Mucosa of descending colon (tissue), 3 donors: Measurements from ENCODE around the gene PIKFYVE. TPM values are rescaled to one million over a fixed set of nuclear protein-coding genes. Genes with fewer than 3 reads are reported as not detected.
"Not testable (repeated sequence)": the region's sequence is repeated elsewhere in the genome, so short reads cannot be mapped to it uniquely, and the experiment has no call there.

ENCODE experiments used
- ATAC-seq: fragments of 200-7000 bp; cut with Tn5 transposase; one replicate; pipeline ENCODE4 v1.9.1; 2020; ENCODE audit warnings: mild to moderate bottlenecking, moderate library complexity
- DNase-seq, 3 donors: peaks; one replicate each; pipeline ENCODE4 v3.0.0-alpha.2; 2020
- H3K36me3 ChIP-seq: fragments of 200-600 bp; one replicate; pipeline ENCODE4 v1.8.0; 2021; ENCODE audit warnings: low read depth, mild to moderate bottlenecking
- H3K4me1 ChIP-seq: fragments of 200-600 bp; one replicate; pipeline ENCODE4 v1.8.0; 2021; ENCODE audit warnings: low read depth, mild to moderate bottlenecking
- H3K4me3 ChIP-seq: fragments of 200-600 bp; one replicate; pipeline ENCODE4 v1.8.0; 2021; ENCODE audit warnings: mild to moderate bottlenecking
- H3K9me3 ChIP-seq: fragments of 200-600 bp; one replicate; pipeline ENCODE4 v1.8.0; 2021; ENCODE audit warnings: mild to moderate bottlenecking
- intact Hi-C, 2 donors: fragments of 100-400 bp; cut with DNase I in 1 of 2; cut with micrococcal nuclease in 1 of 2; formaldehyde crosslinking; loops; one replicate each; pipeline versions ENCODE4 v1.11.0 to v1.11.1; 2022; cut with DNase I, micrococcal nuclease
- total RNA-seq, 3 donors: library from RNA; stranded (reverse); fragmentation: NEBNext Ultra II Directional in 2 of 3; extraction: Animal tissue kit (Norgen Biotek cat#: 25700) in 2 of 3; gene quantifications; one replicate each; pipeline versions ENCODE4 v1.2.1 to v1.2.4, GENCODE V29; 2021 to 2023
- TF ChIP-seq, protein P1 (sequence below): fragments of 200-600 bp; IDR thresholded peaks from one replicate; pipeline ENCODE4 v1.8.0; 2022; ENCODE audit warnings: antibody characterized with exemption, mild to moderate bottlenecking
- donor health status: DM: no; HTN: no; CAD: no; lungs with moderate emphysema.
- donor health status: DM: no; HTN: no; CAD: no.
- donor health status: DM: no; HTN: yes; CAD: no.

The PIKFYVE gene
- total RNA-seq, 3 donors from 2014 or later: 20.5 to 29.6 (median 25.2) TPM

DNA sequence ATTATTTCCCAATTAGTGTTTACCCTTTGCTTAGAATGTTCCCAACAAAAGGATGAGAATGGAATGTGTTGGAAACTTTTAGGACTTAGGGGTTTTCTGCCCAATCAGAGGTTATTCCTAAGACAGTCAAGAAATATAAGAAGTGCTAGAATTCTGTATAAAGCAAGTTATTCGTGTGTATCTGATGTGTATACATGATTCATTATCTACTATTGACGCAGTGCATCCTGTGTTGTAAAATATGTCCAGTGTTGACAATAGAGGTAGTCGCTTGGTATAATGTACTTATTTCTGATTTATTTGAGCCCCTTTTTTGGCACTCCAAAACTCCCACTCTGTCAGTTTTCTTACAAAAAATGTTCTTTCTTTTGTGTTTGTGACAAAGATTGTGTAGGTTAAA, 881 bp downstream of the PIKFYVE start:
- TF ChIP-seq, protein P1, sequence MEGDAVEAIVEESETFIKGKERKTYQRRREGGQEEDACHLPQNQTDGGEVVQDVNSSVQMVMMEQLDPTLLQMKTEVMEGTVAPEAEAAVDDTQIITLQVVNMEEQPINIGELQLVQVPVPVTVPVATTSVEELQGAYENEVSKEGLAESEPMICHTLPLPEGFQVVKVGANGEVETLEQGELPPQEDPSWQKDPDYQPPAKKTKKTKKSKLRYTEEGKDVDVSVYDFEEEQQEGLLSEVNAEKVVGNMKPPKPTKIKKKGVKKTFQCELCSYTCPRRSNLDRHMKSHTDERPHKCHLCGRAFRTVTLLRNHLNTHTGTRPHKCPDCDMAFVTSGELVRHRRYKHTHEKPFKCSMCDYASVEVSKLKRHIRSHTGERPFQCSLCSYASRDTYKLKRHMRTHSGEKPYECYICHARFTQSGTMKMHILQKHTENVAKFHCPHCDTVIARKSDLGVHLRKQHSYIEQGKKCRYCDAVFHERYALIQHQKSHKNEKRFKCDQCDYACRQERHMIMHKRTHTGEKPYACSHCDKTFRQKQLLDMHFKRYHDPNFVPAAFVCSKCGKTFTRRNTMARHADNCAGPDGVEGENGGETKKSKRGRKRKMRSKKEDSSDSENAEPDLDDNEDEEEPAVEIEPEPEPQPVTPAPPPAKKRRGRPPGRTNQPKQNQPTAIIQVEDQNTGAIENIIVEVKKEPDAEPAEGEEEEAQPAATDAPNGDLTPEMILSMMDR: no peak
- H3K4me1 ChIP-seq: peaks cover 16% of the 10 kb centered on the region
- intact Hi-C loops: no loop called here
- no peaks in the 10 kb centered on the region for H3K9me3 ChIP-seq
- no peak overlapping the region for H3K4me3 ChIP-seq
- DNase-seq: no peak
- no peak for ATAC-seq
- H3K36me3 ChIP-seq: no peaks in the 10 kb centered on the region

DNA sequence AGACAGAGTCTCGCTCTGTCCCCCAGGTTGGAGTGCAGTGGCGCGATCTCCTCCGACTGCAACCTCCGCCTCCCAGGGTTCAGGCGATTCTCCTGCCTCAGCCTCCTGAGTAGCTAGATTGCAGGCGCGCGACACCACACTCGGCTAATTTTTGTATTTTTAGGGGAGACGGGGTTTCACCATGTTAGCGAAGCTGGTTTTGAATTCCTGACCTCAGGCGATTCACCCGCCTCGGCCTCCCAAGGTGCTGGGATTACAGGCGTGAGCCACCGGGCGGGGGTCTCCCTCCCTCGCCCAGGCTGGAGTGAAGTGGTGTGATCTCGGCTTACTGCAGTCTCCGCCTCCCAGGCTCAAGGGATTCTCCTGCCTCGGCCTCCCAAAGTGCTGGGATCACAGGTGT, 1.5 kb downstream of the PIKFYVE start:
- DNase-seq, intact Hi-C loops, ATAC-seq, H3K36me3 ChIP-seq, H3K4me3 ChIP-seq, H3K9me3 ChIP-seq: not testable (repeated sequence)
- peaks cover 16% of the 10 kb centered on the region for H3K4me1 ChIP-seq

DNA sequence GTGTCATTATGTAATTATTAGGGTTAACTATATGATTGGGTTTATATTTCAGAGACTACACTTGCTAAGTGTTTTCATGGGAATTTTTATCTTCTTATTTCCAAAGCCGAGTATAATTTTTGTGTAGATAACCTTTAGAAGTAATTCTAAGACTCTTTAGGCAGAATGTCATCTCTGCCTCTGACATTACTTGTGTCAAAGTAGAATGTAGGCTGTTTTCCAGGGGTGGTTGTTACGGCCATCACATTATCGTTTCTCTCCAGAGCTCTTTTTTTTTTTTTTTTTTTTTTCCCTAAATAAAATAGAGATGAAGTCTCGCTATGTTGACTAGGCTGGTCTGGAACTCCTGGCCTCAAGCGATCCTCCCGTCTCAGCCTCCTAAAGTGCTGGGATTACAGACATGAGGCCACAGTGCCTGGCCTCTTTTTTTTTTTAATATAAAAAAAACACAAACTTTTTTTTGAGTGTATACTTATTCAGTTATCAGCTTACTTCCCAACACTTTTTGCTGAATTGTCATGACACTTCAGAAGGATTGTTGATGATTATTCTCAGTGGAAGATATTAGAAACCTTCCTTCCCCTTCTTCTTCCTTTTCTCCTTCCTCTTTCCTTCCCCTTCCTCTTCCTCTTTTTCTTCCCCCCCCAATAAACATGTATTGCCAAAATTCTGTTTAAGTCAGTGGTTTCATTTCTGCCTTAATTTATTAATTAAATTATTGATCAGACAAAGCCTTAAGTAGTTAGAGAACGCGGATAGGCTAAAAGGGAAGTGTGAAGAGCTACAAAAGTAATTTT, 2.3 kb downstream of the PIKFYVE start:
- no peak for ATAC-seq
- H3K9me3 ChIP-seq: no peaks in the 10 kb centered on the region
- intact Hi-C loops: no loop called here

DNA sequence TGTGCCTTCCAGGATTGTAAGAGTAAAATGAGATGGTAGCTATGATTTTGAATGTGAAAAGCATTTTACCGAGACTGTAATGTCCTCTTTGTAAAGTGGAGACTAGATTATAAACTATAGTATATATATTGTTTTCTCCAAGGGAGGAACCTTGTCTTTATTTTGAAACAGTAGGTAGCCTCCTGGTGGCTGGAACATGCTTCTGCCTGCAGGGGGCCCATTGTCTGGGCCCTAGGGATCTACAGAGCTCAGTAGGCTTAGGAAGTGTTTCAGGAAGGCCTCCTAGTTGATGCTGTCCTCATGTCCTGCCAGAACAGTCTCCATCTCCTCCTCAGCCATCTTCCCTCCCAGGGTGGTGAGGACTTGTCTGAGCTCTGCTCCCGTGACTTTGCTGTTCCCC, 3.0 kb downstream of the PIKFYVE start:
- DNase-seq (no peak), ATAC-seq (no peak)
- no peaks in the 10 kb centered on the region for H3K36me3 ChIP-seq
- H3K9me3 ChIP-seq: no peaks in the 10 kb centered on the region
- H3K4me3 ChIP-seq: no peak overlapping the region
- TF ChIP-seq, protein P1: no peak
- intact Hi-C loops: no loop called here
- peaks cover 16% of the 10 kb centered on the region for H3K4me1 ChIP-seq

More for the DNA sequence above, 2.3 kb downstream of the PIKFYVE start:
- peaks cover 16% of the 10 kb centered on the region for H3K4me1 ChIP-seq
- H3K36me3 ChIP-seq: no peaks in the 10 kb centered on the region
- TF ChIP-seq, protein P1: no peak
- no peak for DNase-seq
- H3K4me3 ChIP-seq: no peak overlapping the region

DNA sequence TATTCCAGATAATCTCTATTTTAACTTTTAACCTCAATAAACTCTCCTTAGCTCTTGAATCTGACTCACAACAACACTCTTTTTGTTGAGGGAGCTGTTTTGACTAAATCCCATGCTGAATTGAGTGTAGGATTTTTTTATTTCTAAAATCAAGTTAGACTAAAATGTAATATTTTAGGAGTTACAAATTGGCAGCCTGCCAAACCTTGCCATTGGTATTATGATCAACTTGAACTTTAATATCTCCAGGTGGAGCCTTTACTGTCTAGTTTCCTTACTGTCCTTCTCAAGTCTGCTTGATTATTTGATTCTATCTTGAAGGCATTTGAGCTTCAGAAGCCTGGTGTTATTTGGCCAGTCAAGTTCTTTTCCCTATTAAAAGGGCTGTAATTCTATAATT, 8.7 kb downstream of the PIKFYVE start:
- H3K4me1 ChIP-seq: no peaks in the 10 kb centered on the region
- H3K36me3 ChIP-seq: no peaks in the 10 kb centered on the region
- peaks cover 3% of the 10 kb centered on the region for H3K9me3 ChIP-seq
- no peak for ATAC-seq
- intact Hi-C loops: no loop called here
- TF ChIP-seq, protein P1: no peak
- DNase-seq: no peak
- no peak overlapping the region for H3K4me3 ChIP-seq

DNA sequence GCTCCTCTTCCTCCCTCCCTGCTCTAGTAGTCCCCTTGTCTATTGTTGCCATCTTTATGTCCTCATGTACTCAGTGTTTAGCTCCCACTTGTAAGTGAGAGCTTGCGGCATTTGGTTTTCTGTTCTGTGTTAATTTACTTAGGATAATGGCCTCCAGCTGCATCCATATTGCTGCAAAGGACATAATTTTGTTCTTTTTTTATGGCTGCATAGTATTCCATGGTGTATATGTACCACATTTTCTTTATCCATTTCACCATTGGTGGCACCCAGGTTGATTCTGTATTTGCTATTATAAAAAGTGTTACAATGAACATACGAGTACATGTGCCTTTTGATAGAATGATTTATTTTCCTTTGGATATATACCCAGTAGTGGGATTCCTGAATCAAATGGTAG, 12.5 kb downstream of the PIKFYVE start:
- Histone ChIP-seq H3K36me3 (no peaks in the 10 kb centered on the region), H3K4me1 (no peaks in the 10 kb centered on the region), H3K9me3 (peaks cover 3% of the 10 kb centered on the region), H3K4me3 (no peak overlapping the region)
- intact Hi-C loops: no loop called here
- no peak for DNase-seq
- no peak for ATAC-seq
- TF ChIP-seq, protein P1: no peak
